Pulmonary artery endothelial cell (primary cell): ENCODE data around the gene PDGFB. TPM values are rescaled to one million over a fixed set of nuclear protein-coding genes. Genes with fewer than 3 reads are reported as not detected.
A peak's percentile ranks its signal among the peaks of the same experiment; 100 is the strongest.

ENCODE experiments used
- DNase-seq: peaks from one replicate; pipeline ENCODE4 v3.0.0-alpha.2; 2011; ENCODE audit warnings: low read depth, low spot score
- total RNA-seq: library from RNA; depleted of rRNA; stranded (reverse); fragments of >200 nt; gene quantifications from 2 replicates; pipeline ENCODE4 v1.2.3, GENCODE V29; 2014

Gene PDGFB
- total RNA-seq, 1 donor from 2014 or later: 53.3 TPM

DNA sequence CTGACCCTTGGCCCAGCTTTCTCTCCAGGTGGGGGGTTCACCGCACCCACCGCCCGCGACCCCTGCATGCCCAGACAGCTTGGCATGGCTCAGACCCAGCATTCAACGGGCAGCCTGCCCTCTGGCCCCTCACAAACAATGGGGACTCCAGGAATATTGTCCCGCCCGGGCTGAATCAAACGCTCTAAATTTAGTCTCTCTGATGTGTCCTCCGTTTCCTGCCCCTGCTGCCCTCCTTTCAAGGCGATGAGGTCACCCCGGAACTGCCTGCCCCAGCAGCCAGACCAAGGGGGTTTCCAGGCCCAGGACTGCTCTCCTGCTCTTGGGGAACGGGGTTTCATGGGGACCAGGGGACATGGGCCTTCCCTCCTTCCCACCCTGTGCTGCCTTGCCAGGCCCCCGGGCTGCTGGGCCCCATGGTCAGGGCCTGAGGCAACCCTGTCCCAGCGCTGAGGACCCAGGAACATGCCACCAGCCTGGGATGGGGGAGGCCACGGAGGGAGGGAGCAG is 10.1 kb upstream of the PDGFB start:
- DNase-seq: no peak

GRCh38 chr22:39254122-39254521 is 9.3 kb upstream of the PDGFB start:
- no peak for DNase-seq

GRCh38 chr22:39253435-39254070 is 8.8 kb upstream of the PDGFB start:
- peak; percentile 46 for DNase-seq

GRCh38 chr22:39252461-39253434 is 8.0 kb upstream of the PDGFB start:
- DNase-seq: no peak

- no peak for DNase-seq
Measured at GRCh38 chr22:39251762-39252460, 7.1 kb upstream of the PDGFB start.

DNA sequence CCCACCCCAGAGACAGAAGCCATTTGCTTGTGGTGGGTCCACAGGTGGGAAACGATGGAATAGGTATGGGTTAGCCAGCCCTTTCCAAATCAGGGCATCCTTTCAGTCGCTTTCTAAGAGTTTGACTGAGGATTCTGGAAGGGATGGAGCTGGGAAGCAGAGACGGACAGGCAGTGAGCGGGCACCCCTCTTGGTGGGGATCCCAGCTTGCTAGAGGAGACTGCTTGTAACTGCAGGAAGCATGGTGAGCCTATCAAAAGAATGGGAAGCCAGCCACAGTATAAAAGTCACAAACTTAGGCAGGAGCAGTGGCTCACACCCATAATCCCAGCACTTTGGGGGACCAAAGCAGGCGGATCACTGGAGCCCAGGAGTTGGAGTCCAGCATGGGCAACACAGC is 6.1 kb upstream of the PDGFB start:
- no peak for DNase-seq

DNA sequence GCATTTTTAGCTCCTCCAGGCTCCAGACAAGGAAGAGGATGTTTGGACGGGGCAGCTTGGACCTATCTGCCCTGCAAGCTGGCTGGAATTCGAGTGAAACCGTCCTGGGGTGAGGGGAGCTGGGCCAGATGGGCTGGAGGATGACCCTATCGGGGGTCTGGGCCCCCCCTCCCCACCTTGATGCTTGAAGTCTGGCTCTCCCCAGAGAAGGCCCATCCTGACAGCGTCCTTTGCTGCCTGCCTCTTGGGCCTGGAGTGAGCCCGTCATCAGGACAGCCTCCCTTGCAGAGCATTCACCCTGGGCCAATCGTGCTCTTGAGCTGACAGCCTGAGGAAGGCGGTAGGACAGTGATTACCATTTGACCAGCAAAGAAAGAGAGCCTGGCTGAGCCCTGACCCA is 5.3 kb upstream of the PDGFB start:
- DNase-seq: no peak

GRCh38 chr22:39249086-39249704 is 4.4 kb upstream of the PDGFB start:
- no peak for DNase-seq

GRCh38 chr22:39248254-39248653 is 3.5 kb upstream of the PDGFB start:
- DNase-seq: no peak

GRCh38 chr22:39247361-39247760 is 2.6 kb upstream of the PDGFB start:
- DNase-seq: no peak

DNA sequence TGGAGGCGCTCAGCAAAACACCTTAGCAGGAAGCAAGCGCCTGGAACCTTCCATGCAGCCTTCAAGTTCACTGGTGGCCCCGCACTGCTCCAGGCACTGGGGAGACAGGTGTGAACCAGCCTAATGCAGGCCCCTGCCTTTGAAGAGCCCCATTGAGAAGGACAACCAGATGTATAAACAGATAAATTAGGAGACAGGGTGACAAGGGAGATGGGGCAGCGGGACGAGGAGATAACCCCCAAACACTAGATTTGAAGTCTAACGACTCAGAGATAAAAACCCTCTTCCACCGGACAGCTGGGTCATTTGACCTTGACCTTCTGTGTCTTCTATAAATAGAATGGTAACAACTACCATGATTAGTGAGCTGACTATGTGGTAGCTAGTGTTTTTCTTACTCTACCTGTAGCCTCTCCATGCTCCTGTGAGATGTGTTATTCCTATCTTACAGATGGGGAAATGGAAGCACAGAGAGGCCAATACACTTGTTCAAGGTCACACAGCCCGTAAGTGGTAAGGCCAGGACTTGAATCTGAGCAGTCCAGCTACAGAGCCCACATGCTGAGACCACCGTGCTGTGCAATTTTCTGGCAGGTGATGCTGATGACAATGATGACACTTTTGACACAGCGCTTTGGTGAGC is 2.0 kb upstream of the PDGFB start:
- DNase-seq: no peak

- no peak for DNase-seq
Measured at GRCh38 chr22:39246217-39246616, 1.4 kb upstream of the PDGFB start.

DNA sequence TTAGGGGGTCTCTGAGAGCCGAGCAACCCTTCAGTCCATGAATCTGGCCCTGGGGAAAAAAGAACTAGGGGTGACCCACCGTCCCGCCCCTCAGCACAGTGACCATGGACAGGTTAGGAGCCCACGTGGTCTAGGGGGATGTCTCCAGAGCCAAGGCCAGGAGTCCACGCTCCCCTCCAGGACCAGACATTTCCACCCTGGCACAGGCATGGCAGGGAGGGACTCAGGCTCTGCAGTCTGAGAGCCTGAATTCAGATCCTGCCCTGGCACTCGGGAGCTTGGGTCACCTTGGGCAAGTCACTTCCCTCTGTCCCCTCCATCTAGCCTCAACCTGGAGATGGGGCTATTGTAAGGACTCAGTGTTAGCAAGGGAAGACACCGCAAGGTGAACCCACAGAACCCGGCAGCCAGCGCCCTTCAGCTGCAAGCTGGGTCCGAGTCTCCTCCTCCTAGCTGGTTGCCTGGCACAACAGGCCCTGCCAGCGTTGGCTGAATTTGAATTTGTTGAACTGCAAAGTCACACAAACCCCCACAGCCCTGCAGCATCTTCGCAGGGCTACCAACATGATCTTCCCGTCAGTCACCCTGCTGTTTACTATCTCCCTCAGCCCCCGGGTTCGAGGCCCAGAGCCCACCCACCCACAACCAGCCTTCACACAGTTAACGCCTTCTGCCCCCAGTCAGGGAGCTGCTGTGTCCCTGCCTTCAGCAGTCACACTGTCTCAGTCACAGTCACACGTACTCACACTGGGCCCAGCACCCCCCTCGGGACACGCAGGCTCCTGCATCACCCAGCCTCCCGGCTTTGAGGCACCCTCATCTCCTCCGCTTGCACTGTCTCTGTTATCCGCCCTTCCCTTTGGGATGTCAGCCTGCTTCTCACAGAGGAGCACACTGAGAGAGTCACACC is 603 bp upstream of the PDGFB start:
- no peak for DNase-seq

DNA sequence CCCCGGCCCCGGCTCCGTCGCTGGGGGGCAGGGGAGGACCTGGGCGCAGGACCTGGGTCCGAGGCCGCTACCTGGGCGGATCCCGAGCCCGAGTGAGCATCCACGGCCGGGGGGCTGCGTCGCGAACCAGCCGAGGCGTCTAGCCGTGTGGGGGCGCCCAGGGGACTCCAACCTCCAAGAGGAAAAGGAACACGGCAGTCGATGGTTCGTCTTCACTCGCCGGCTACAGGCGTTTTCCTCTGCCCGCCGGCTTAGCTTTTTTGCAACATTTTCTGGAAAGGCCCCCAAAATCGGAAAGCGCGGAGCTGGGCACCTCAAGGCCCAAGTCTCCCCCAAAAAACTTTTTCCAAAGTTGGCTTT is 666 bp downstream of the PDGFB start:
- no peak for DNase-seq

- DNase-seq: no peak
Measured at GRCh38 chr22:39243439-39244135, 1.2 kb downstream of the PDGFB start.

DNA sequence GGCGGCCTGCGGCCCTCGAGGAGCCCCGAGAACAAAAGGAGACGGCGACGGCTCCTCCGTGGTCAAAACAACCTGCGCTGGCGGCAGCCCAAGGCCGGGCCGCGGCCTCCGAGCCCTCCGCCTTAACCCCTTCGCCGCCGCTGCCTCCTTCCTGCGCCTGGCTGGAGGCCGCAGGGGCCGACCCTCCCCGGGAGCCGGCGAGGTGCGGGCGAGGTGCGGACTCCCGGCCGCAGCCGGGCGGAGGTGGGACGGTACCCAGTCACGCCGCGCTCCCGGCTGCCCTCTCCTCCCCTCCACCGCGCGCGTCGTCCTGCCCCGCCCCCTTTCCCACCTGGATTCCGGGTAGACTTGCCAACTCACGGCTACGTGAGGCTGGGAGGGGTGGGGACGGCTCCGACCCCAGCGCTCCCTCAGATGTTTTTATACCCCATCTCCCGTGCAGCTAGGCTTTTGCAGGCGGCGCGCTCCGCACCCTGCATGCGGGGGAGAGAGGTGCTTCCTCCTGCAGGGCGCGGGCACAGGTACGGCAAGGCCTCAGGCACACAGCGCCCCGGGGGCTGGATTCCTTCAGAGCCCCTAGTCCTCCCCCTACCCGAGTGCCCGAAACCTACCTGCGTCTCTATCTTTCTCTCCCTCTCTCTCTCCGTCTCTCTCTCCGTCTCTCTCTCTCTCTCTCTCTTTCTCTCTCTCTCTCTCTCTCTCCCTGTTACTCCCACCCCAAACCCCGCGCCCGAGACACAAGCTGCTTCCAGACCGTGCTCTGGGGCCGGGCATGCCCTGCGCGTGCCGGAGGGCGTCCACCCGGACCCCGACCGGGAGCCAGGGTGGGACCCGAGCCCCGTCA is 2.0 kb downstream of the PDGFB start:
- no peak for DNase-seq

GRCh38 chr22:39241794-39242594 is 2.8 kb downstream of the PDGFB start:
- DNase-seq: no peak
